Skeletal muscle cell (primary cell): Measurements from ENCODE around the gene CHCHD6.

Experiments
- DNase-seq: peaks from one replicate; pipeline ENCODE4 v3.0.0-alpha.2; 2010; ENCODE audit warnings: low read depth
- H3K4me3 ChIP-seq: 2 replicates; pipeline ENCODE4 v1.5.1; 2011; ENCODE audit warnings: low read depth, mild to moderate bottlenecking, control low read depth, low read length, moderate library complexity

Gene CHCHD6

GRCh38 chr3:126732281-126733060, 28.4 kb downstream of the CHCHD6 start:
- DNase-seq, result no peak
- no peak overlapping the region for H3K4me3 ChIP-seq

GRCh38 chr3:126733061-126733430, 29.0 kb downstream of the CHCHD6 start:
- no peak overlapping the region for H3K4me3 ChIP-seq
- DNase-seq, result no peak

GRCh38 chr3:126734106-126734723, 30.2 kb downstream of the CHCHD6 start:
- DNase-seq, result no peak
- H3K4me3 ChIP-seq, result no peak overlapping the region

- H3K4me3 ChIP-seq, result no peak overlapping the region
- DNase-seq, result no peak
Measured at GRCh38 chr3:126737527-126737926, 33.5 kb downstream of the CHCHD6 start.

- DNase-seq, result no peak
- no peak overlapping the region for H3K4me3 ChIP-seq
Measured at GRCh38 chr3:126742057-126742456, 38.0 kb downstream of the CHCHD6 start.

- no peak overlapping the region for H3K4me3 ChIP-seq
- no peak for DNase-seq
Measured at GRCh38 chr3:126743350-126743749, 39.3 kb downstream of the CHCHD6 start.

GRCh38 chr3:126743781-126744180, 39.7 kb downstream of the CHCHD6 start:
- no peak for DNase-seq
- no peak overlapping the region for H3K4me3 ChIP-seq

GRCh38 chr3:126745760-126746394, 41.8 kb downstream of the CHCHD6 start:
- no peak for DNase-seq
- no peak overlapping the region for H3K4me3 ChIP-seq

- DNase-seq, result no peak
- H3K4me3 ChIP-seq, result no peak overlapping the region
Measured at GRCh38 chr3:126746395-126747177, 42.5 kb downstream of the CHCHD6 start.

- DNase-seq, result no peak
Measured at GRCh38 chr3:126747768-126748167, 43.7 kb downstream of the CHCHD6 start.

GRCh38 chr3:126748701-126749546, 44.9 kb downstream of the CHCHD6 start:
- H3K4me3 ChIP-seq, result no peak overlapping the region
- no peak for DNase-seq

More at GRCh38 chr3:126747768-126748167, 43.7 kb downstream of the CHCHD6 start:
- no peak overlapping the region for H3K4me3 ChIP-seq

- no peak overlapping the region for H3K4me3 ChIP-seq
- no peak for DNase-seq
Measured at GRCh38 chr3:126749547-126749875, 45.5 kb downstream of the CHCHD6 start.

- no peak for DNase-seq
- H3K4me3 ChIP-seq, result no peak overlapping the region
Measured at GRCh38 chr3:126749931-126750755, 46.1 kb downstream of the CHCHD6 start.

- DNase-seq, result peak; percentile 22
- H3K4me3 ChIP-seq, result no peak overlapping the region
Measured at GRCh38 chr3:126750756-126751121, 46.7 kb downstream of the CHCHD6 start.

- H3K4me3 ChIP-seq, result no peak overlapping the region
- DNase-seq, result no peak
Measured at GRCh38 chr3:126751611-126752302, 47.7 kb downstream of the CHCHD6 start.

GRCh38 chr3:126752303-126753190, 48.5 kb downstream of the CHCHD6 start:
- H3K4me3 ChIP-seq, result no peak overlapping the region
- DNase-seq, result peak; percentile 46
